Measurements from ENCODE around the gene MEIOB.
A peak's percentile ranks its signal among the peaks of the same experiment; 100 is the strongest.

MEIOB gene

GRCh38 chr16:1870365-1871082, 1.4 kb downstream of the MEIOB start:
- TF ChIP-seq CTCF (IDR thresholded peaks at IDR 0.05; ENCODE audit: low read depth, low read length): no peak
- no peak for DNase-seq (ENCODE audit: extremely low read depth, low read depth)

GRCh38 chr16:1865902-1866690, 5.9 kb downstream of the MEIOB start:
- no peak for TF ChIP-seq CTCF (IDR thresholded peaks at IDR 0.05; ENCODE audit: low read depth, low read length)
- DNase-seq (ENCODE audit: extremely low read depth, low read depth): no peak

- DNase-seq (ENCODE audit: extremely low read depth, low read depth): peak; percentile 7
- peak; percentile 46 for TF ChIP-seq CTCF (IDR thresholded peaks at IDR 0.05; ENCODE audit: low read depth, low read length)
Observed at GRCh38 chr16:1863681-1864460, 8.1 kb downstream of the MEIOB start.

- DNase-seq (ENCODE audit: extremely low read depth, low read depth): no peak
- TF ChIP-seq CTCF (IDR thresholded peaks at IDR 0.05; ENCODE audit: low read depth, low read length): no peak
Observed at GRCh38 chr16:1862394-1862793, 9.6 kb downstream of the MEIOB start.

GRCh38 chr16:1861730-1862129, 10.2 kb downstream of the MEIOB start:
- no peak for DNase-seq (ENCODE audit: extremely low read depth, low read depth)
- TF ChIP-seq CTCF (IDR thresholded peaks at IDR 0.05; ENCODE audit: low read depth, low read length): no peak

- no peak for DNase-seq (ENCODE audit: extremely low read depth, low read depth)
- TF ChIP-seq CTCF (IDR thresholded peaks at IDR 0.05; ENCODE audit: low read depth, low read length): no peak
Observed at GRCh38 chr16:1859650-1860049, 12.3 kb downstream of the MEIOB start.
